G401 (cell line): ENCODE measurements around the gene AGBL1. TPM values are rescaled to one million over a fixed set of nuclear protein-coding genes. Genes with fewer than 3 reads are reported as not detected.

Source experiments
- DNase-seq: peaks from one replicate; pipeline ENCODE4 v3.0.0-alpha.2; 2015; ENCODE audit warnings: low spot score
- in situ Hi-C: cut with HindIII; loops from 2 replicates; pipeline ENCODE4 v1.10.0; 2016; ENCODE audit warnings: low sequenced_read_pairs, mixed read lengths
- total RNA-seq: library from RNA; depleted of rRNA; stranded (reverse); fragments of >200 nt; shearing (Covaris generic); gene quantifications from 2 replicates; pipeline ENCODE4 v1.2.3, GENCODE V29; 2014; rRNA removed

AGBL1 gene
- not detected in 2 replicates for total RNA-seq

GRCh38 chr15:86079508-86080266, at the start of gene AGBL1:
TSS of gene AGBL1 (plus strand) at chr15:86079871.
- no peak for DNase-seq
- in situ Hi-C loops: no loop called here

GRCh38 chr15:86034904-86035303, 44.8 kb upstream of the AGBL1 start:
- no peak for DNase-seq
- in situ Hi-C loops: no loop called here

- in situ Hi-C loops: no loop called here
Measured at GRCh38 chr15:86036243-86036642, 43.4 kb upstream of the AGBL1 start.

GRCh38 chr15:86038491-86038890, 41.2 kb upstream of the AGBL1 start:
- in situ Hi-C loops: no loop called here
- DNase-seq: no peak

More at GRCh38 chr15:86036243-86036642, 43.4 kb upstream of the AGBL1 start:
- no peak for DNase-seq

GRCh38 chr15:86040356-86041033, 39.2 kb upstream of the AGBL1 start:
- peak; percentile 36 for DNase-seq
- in situ Hi-C loops: no loop called here

- in situ Hi-C loops: no loop called here
- DNase-seq: no peak
Measured at GRCh38 chr15:86041399-86041798, 38.3 kb upstream of the AGBL1 start.

GRCh38 chr15:86042226-86042625, 37.4 kb upstream of the AGBL1 start:
- DNase-seq: no peak
- in situ Hi-C loops: no loop called here

- no peak for DNase-seq
- in situ Hi-C loops: no loop called here
Measured at GRCh38 chr15:86044981-86045380, 34.7 kb upstream of the AGBL1 start.

- DNase-seq: no peak
- in situ Hi-C loops: no loop called here
Measured at GRCh38 chr15:86054338-86054737, 25.3 kb upstream of the AGBL1 start.

- in situ Hi-C loops: no loop called here
- no peak for DNase-seq
Measured at GRCh38 chr15:86055688-86056087, 24.0 kb upstream of the AGBL1 start.

- no peak for DNase-seq
- in situ Hi-C loops: no loop called here
Measured at GRCh38 chr15:86059851-86060250, 19.8 kb upstream of the AGBL1 start.

GRCh38 chr15:86060674-86061073, 19.0 kb upstream of the AGBL1 start:
- DNase-seq: no peak
- in situ Hi-C loops: no loop called here

- DNase-seq: no peak
- in situ Hi-C loops: no loop called here
Measured at GRCh38 chr15:86061581-86061980, 18.1 kb upstream of the AGBL1 start.

GRCh38 chr15:86062646-86063243, 16.9 kb upstream of the AGBL1 start:
- DNase-seq: no peak
- in situ Hi-C loops: no loop called here

- no peak for DNase-seq
- in situ Hi-C loops: no loop called here
Measured at GRCh38 chr15:86063356-86064095, 16.1 kb upstream of the AGBL1 start.

- DNase-seq: no peak
- in situ Hi-C loops: no loop called here
Measured at GRCh38 chr15:86064326-86064725, 15.3 kb upstream of the AGBL1 start.

- in situ Hi-C loops: no loop called here
- no peak for DNase-seq
Measured at GRCh38 chr15:86066174-86066834, 13.4 kb upstream of the AGBL1 start.

GRCh38 chr15:86073281-86073680, 6.4 kb upstream of the AGBL1 start:
- no peak for DNase-seq
- in situ Hi-C loops: no loop called here

- DNase-seq: no peak
- in situ Hi-C loops: no loop called here
Measured at GRCh38 chr15:86076468-86076867, 3.2 kb upstream of the AGBL1 start.
